Measurements from ENCODE around the gene LONP2. TPM values are rescaled to one million over a fixed set of nuclear protein-coding genes. Genes with fewer than 3 reads are reported as not detected.
A peak's percentile ranks its signal among the peaks of the same experiment; 100 is the strongest.

The LONP2 gene
- total and polyA plus RNA-seq, 9 of the 15 experiments (the other 6 are each of a cell fraction or from before 2014, with no cell fraction given) = 8.1 to 41.2 (median 25.6) TPM

- no peak for TF ChIP-seq MBD1 (CRISPR knock-in tag; IDR thresholded peaks at IDR 0.05)
- peak; percentile 51 for TF ChIP-seq MAFF (IDR thresholded peaks at IDR 0.05; ENCODE audit: low read length)
- peak; percentile 45 for TF ChIP-seq MAFG (tag; conservative IDR thresholded peaks at IDR 0.05)
- TF ChIP-seq NCOR1 (IDR thresholded peaks at IDR 0.05) = no peak
- no peak for TF ChIP-seq ZNF398 (CRISPR knock-in tag; IDR thresholded peaks at IDR 0.05)
- TF ChIP-seq ZBTB8A (IDR thresholded peaks at IDR 0.05; ENCODE audit: partially characterized antibody) = no peak
- no peak for TF ChIP-seq ATF2 (CRISPR knock-in tag; IDR thresholded peaks at IDR 0.05)
- TF ChIP-seq E2F6 (IDR thresholded peaks at IDR 0.05; ENCODE audit: borderline replicate concordance in 1 of 2, extremely low read depth in 1 of 2, insufficient read depth in 1 of 2, insufficient read length in 1 of 2, low read depth in 1 of 2, low read length in 1 of 2, poor library complexity in 1 of 2, severe bottlenecking in 1 of 2) = no peak
- no peak for TF ChIP-seq TBP (optimal IDR thresholded peaks at IDR 0.05; ENCODE audit: low read depth, low read length)
- no peak for TF ChIP-seq HMG20B (CRISPR knock-in tag; IDR thresholded peaks at IDR 0.05)
- TF ChIP-seq CBX2 (IDR thresholded peaks at IDR 0.05; ENCODE audit: insufficient read depth, low read length, poor library complexity, severe bottlenecking) = no peak
- no peak for TF ChIP-seq TCF3 (CRISPR knock-in tag; IDR thresholded peaks at IDR 0.05)
- TF ChIP-seq ZNF592 (IDR thresholded peaks at IDR 0.05) = no peak
- TF ChIP-seq TSC22D4 (tag; IDR thresholded peaks at IDR 0.05) = no peak
Observed at GRCh38 chr16:48356633-48357376, 112.7 kb downstream of the LONP2 start (continued).
